ENCODE measurements around the gene KRTAP9-8.
"Not testable (repeated sequence)": the region's sequence is repeated elsewhere in the genome, so short reads cannot be mapped to it uniquely, and the experiment has no call there.

Gene KRTAP9-8

DNA sequence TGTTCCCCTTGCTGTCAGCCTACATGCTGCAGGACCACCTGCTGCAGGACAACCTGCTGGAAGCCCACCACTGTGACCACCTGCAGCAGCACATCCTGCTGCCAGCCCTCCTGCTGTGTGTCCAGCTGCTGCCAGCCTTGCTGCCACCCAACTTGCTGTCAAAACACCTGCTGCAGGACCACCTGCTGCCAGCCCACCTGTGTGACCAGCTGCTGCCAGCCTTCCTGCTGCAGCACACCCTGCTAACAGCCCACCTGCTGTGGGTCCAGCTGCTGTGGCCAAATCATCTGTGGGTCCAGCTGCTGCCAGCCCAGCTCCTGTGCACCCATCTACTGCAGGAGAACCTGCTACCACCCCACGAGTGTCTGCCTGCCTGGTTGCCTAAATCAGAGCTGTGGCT, 33.5 kb downstream of the KRTAP9-8 start:
- not testable (repeated sequence) for DNase-seq; H3K4me3 Mint-ChIP-seq; H3K36me3 Mint-ChIP-seq; ATAC-seq (replicated peaks); H3K9me3 Mint-ChIP-seq; H3K27ac Mint-ChIP-seq
- peaks cover 25 to 33% of the 10 kb centered on the region in 2 donors for H3K27me3 Mint-ChIP-seq
- peaks cover 9 to 11% of the 10 kb centered on the region in 2 donors for H3K4me1 Mint-ChIP-seq

DNA sequence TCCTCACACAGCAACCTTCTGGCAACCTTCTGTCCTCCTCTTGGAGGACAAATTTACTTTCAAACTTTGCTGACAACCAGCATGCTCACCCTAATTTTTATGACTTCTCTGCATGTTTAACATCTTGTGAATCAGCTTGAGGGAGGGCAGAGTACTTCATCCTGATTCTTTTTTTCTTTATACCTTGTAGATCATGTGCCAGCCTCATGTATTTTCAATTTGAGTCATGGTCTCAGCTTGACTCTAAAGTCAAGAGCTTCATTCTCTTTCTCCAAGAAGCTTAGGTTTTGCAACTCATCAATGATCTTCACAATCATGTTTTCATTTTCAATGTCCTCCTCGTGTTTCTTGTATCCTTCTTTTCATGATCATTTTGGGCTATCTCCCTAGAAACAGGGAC, 34.1 kb downstream of the KRTAP9-8 start:
- peaks cover 30 to 35% of the 10 kb centered on the region in 2 donors for H3K27me3 Mint-ChIP-seq
- no peak overlapping the region for H3K27ac Mint-ChIP-seq
- ATAC-seq (replicated peaks) (no peak), DNase-seq (no peak)
- no peaks in the 10 kb centered on the region for H3K36me3 Mint-ChIP-seq
- H3K4me3 Mint-ChIP-seq, result no peak overlapping the region
- no peaks in the 10 kb centered on the region for H3K9me3 Mint-ChIP-seq
- H3K4me1 Mint-ChIP-seq, result peaks cover 9 to 12% of the 10 kb centered on the region in 2 donors

DNA sequence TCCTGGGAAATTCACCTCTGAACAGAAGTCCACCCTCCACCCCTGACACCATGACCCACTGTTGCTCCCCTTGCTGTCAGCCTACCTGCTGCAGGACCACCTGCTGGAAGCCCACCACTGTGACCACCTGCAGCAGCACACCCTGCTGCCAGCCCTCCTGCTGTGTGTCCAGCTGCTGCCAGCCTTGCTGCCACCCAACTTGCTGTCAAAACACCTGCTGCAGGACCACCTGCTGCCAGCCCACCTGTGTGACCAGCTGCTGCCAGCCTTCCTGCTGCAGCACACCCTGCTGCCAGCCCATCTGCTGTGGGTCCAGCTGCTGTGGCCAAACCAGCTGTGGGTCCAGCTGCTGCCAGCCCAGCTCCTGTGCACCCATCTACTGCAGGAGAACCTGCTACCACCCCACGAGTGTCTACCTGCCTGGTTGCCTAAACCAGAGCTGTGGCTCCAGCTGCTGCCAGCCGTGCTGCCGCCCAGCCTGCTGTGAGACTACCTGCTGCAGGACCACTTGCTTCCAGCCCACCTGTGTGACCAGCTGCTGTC, 37.9 kb downstream of the KRTAP9-8 start, which contains the start of gene KRTAP9-7:
KRTAP9-7 (plus strand) TSS at position 51 of the 543 bp plus-strand sequence; CDS start at position 51, 0 bp downstream.
- H3K4me3 Mint-ChIP-seq; DNase-seq; ATAC-seq (replicated peaks); H3K36me3 Mint-ChIP-seq; H3K9me3 Mint-ChIP-seq; H3K27ac Mint-ChIP-seq: not testable (repeated sequence)
- H3K4me1 Mint-ChIP-seq, result peaks cover 9 to 12% of the 10 kb centered on the region in 2 donors
- H3K27me3 Mint-ChIP-seq, result peaks cover 29 to 46% of the 10 kb centered on the region in 2 donors

DNA sequence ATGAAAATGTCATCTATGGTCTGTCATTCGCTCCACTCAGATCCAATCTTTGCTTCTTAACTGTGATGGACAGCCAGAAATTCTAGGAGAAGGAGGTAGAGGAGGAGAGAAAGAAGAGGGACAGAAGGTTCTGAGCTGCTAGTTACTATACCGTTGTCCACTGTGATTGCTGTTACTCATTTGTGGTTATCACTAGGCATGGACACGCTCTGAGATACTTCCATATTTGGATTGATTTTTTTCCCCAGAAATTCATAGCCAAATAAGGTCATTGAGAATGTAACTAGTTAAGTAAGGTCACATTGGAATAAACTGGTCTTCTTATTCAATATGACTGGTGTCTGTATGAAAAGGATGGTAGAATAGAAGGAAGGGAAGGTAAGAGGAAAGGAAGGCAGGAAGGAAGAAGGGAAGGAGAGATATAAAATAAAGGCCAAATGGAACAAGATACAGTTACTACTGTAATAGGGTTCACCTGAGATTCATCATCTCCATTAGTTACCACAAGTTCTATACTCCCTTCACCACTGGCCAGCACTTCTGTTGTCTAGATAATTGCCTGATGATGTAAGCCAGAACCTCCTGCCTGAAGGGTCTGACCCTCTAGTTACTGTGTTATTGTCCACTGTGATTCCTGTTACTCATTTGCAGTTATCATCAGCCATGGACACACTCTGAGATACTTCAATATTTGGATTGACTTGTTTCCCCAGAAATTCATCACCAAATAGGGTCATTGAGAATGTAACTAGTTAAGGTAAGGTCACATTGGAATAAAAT, 40.6 kb downstream of the KRTAP9-8 start:
- Mint-ChIP-seq H3K4me3 (no peak overlapping the region), H3K9me3 (peaks cover 0 to 2% of the 10 kb centered on the region in 2 donors), H3K27me3 (peaks cover 21 to 38% of the 10 kb centered on the region in 2 donors), H3K36me3 (peaks cover 0 to 2% of the 10 kb centered on the region in 2 donors), H3K27ac (no peak overlapping the region), H3K4me1 (peaks cover 5 to 7% of the 10 kb centered on the region in 2 donors)
- DNase-seq (no peak), ATAC-seq (replicated peaks) (no peak)

DNA sequence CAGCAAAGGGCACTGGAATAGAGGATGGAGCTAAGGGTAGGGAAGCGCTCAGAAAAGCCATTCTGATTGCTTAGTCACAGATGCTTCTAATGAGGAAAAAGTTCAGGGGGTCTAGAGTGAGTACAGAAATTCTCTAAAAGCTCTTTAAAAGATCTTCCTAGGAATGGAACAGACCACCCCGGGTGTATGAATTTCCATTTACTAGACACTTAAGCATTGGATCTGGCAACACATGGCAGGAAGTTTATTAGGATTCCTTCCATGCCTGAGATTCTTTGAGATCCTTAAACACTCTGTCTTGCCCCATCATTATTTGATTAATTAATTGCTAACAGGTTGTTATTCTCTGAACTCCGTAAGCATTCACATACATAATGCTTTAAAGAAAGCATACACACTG, 46.2 kb downstream of the KRTAP9-8 start:
- Mint-ChIP-seq H3K27ac (no peak overlapping the region), H3K27me3 (peaks cover 1 to 11% of the 10 kb centered on the region in 2 donors), H3K36me3 (no peaks in the 10 kb centered on the region), H3K4me3 (no peak overlapping the region), H3K9me3 (peaks cover 0 to 2% of the 10 kb centered on the region in 2 donors), H3K4me1 (peaks cover 0 to 5% of the 10 kb centered on the region in 2 donors)
- no peak for DNase-seq
- no peak for ATAC-seq (replicated peaks)

DNA sequence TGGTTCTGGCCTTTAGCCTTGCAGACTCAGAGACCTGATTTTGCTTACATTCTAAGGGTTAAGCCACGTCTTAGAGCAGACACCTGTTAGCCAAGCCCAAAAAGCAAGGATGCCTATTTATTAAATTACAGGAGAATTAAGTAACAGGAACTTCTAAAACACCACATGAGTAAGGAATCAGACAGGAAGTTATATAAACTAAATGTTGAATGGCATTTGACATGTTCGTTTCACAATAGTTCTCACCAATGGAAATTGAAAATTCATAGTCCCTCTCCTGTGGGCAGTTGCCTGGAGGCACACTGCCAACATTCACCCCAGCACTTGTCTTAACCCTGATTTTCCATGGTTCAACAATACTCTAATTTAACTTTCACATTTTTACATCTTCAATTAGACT, 46.7 kb downstream of the KRTAP9-8 start:
- Mint-ChIP-seq H3K36me3 (no peaks in the 10 kb centered on the region), H3K27ac (no peak overlapping the region), H3K27me3 (peaks cover 0 to 8% of the 10 kb centered on the region in 2 donors), H3K4me1 (peaks cover 0 to 5% of the 10 kb centered on the region in 2 donors), H3K4me3 (no peak overlapping the region), H3K9me3 (peaks cover 0 to 2% of the 10 kb centered on the region in 2 donors)
- ATAC-seq (replicated peaks), result no peak
- DNase-seq, result no peak

DNA sequence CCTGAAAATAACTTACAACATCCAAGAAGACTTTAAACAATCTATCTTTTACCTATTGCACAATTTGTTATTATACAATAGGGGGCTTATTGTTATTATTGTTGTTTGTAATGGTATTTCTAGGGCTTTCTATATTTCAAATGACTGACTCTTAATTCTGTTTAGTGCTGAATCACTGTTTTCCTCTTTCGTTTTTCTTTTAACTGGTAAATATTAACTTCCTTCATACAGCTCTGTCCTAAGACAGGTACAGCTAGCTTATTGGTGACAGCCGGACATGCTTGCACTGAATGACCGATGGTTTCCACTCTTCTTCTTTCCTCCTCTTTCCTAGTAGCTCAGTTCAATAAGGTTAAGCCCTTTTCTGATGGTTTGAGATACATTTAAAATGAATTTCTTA, 49.3 kb downstream of the KRTAP9-8 start:
- no peak for ATAC-seq (replicated peaks)
- no peak overlapping the region for H3K27ac Mint-ChIP-seq

More for the DNA sequence above, 49.3 kb downstream of the KRTAP9-8 start:
- DNase-seq, result no peak
- H3K4me3 Mint-ChIP-seq, result no peak overlapping the region
- peaks cover 0 to 2% of the 10 kb centered on the region in 2 donors for H3K27me3 Mint-ChIP-seq
- peaks cover 0 to 5% of the 10 kb centered on the region in 2 donors for H3K4me1 Mint-ChIP-seq
- no peaks in the 10 kb centered on the region for H3K9me3 Mint-ChIP-seq
- H3K36me3 Mint-ChIP-seq, result no peaks in the 10 kb centered on the region

Measured in stimulated activated naive B cell treated with anti-CD40 and anti-IgM and Interleukin-4, amounts not matched to agents 10 μg/mL and 1 μg/mL and 100 μg/mL, for 72 hours (primary cell).